Astrocyte (in vitro differentiated cells and primary cell): ENCODE results near the gene TSPAN17. TPM values are rescaled to one million over a fixed set of nuclear protein-coding genes. Genes with fewer than 3 reads are reported as not detected.
"Not testable (repeated sequence)": the region's sequence is repeated elsewhere in the genome, so short reads cannot be mapped to it uniquely, and the experiment has no call there.

Experiments used
- DNase-seq: peaks from one replicate; pipeline ENCODE4 v3.0.0-alpha.2; 2010; ENCODE audit warnings: low read depth
- FAIRE-seq: peaks from 2 replicates; lab custom pipeline; 2011; peaks lifted over from hg19 to GRCh38; lab: Jason Lieb, UNC
- H2AFZ ChIP-seq: 2 replicates; pipeline ENCODE4 v1.6.0; 2012; ENCODE audit warnings: low read depth, low read length, inconsistent platforms
- H3K27ac ChIP-seq: 2 replicates; pipeline ENCODE4 v1.5.1; 2011; ENCODE audit warnings: low read depth, low read length, inconsistent platforms
- H3K27me3 ChIP-seq: 2 replicates; pipeline ENCODE4 v1.6.0; 2011; ENCODE audit warnings: low read length, inconsistent platforms; ENCODE audit not compliant: insufficient read depth
- H3K36me3 ChIP-seq: 2 replicates; pipeline ENCODE4 v1.5.1; 2011; ENCODE audit warnings: low read length, inconsistent platforms; ENCODE audit not compliant: insufficient read depth
- H3K4me1 ChIP-seq: 2 replicates; pipeline ENCODE4 v1.5.1; 2011; ENCODE audit warnings: low read length, inconsistent platforms; ENCODE audit not compliant: insufficient read depth
- H3K4me2 ChIP-seq: 2 replicates; pipeline ENCODE4 v1.6.0; 2012; ENCODE audit warnings: low read length, inconsistent platforms
- H3K4me3 ChIP-seq: 2 replicates; pipeline ENCODE4 v1.5.1; 2011; ENCODE audit warnings: low read depth, mild to moderate bottlenecking, low read length, inconsistent platforms; ENCODE audit not compliant: insufficient read depth
- H3K79me2 ChIP-seq: 2 replicates; pipeline ENCODE4 v1.6.0; 2012; ENCODE audit warnings: mild to moderate bottlenecking, low read length, inconsistent platforms; ENCODE audit not compliant: insufficient read depth
- H3K9ac ChIP-seq: 2 replicates; pipeline ENCODE4 v1.6.0; 2012; ENCODE audit warnings: mild to moderate bottlenecking, low read length, inconsistent platforms
- H3K9me3 ChIP-seq: 2 replicates; pipeline ENCODE4 v1.5.1; 2012; ENCODE audit warnings: low read depth, mild to moderate bottlenecking, low read length, inconsistent platforms; ENCODE audit not compliant: insufficient read depth
- H4K20me1 ChIP-seq: 2 replicates; pipeline ENCODE4 v1.6.0; 2012; ENCODE audit warnings: low read length, inconsistent platforms; ENCODE audit not compliant: insufficient read depth
- H3K27ac Mint-ChIP-seq: one replicate; pipeline ENCODE4 v1.8.0; 2021; ENCODE audit warnings: mild to moderate bottlenecking, mixed read lengths; ENCODE audit not compliant: unreplicated experiment
- H3K27me3 Mint-ChIP-seq: one replicate; pipeline ENCODE4 v1.8.0; 2021; ENCODE audit warnings: low read depth, mixed read lengths; ENCODE audit not compliant: unreplicated experiment
- H3K36me3 Mint-ChIP-seq: one replicate; pipeline ENCODE4 v1.8.0; 2021; ENCODE audit warnings: low read depth, mixed read lengths; ENCODE audit not compliant: unreplicated experiment
- H3K4me1 Mint-ChIP-seq: one replicate; pipeline ENCODE4 v1.8.0; 2021; ENCODE audit warnings: low read depth, mixed read lengths; ENCODE audit not compliant: unreplicated experiment
- H3K4me3 Mint-ChIP-seq: one replicate; pipeline ENCODE4 v1.8.0; 2021; ENCODE audit warnings: mild to moderate bottlenecking, moderate library complexity, mixed read lengths; ENCODE audit not compliant: unreplicated experiment
- H3K9me3 Mint-ChIP-seq: one replicate; pipeline ENCODE4 v1.8.0; 2021; ENCODE audit warnings: mild to moderate bottlenecking, mixed read lengths; ENCODE audit not compliant: unreplicated experiment
- CTCF ChIP-seq: IDR thresholded peaks from 2 replicates; pipeline ENCODE4 v1.5.1; 2011; ENCODE audit warnings: low read depth, mild to moderate bottlenecking, inconsistent platforms, low read length, moderate library complexity; ENCODE audit not compliant: insufficient read depth
- EZH2 ChIP-seq: IDR thresholded peaks from 2 replicates; pipeline ENCODE4 v1.6.1; 2012; ENCODE audit warnings: mild to moderate bottlenecking, low read length, inconsistent platforms; ENCODE audit not compliant: insufficient read depth
- total RNA-seq: library from RNA; stranded (reverse); gene quantifications from 2 replicates; pipeline ENCODE4 v1.2.1, GENCODE V29; 2021

Gene TSPAN17
- total RNA-seq, 1 donor from 2014 or later = 56.5 TPM

- H3K27me3 ChIP-seq = peaks cover 68% of the 10 kb centered on the region
- no peaks in the 10 kb centered on the region for H3K4me1 Mint-ChIP-seq
- H3K27ac Mint-ChIP-seq = no peak overlapping the region
Observed at GRCh38 chr5:176695073-176695472, 47.8 kb downstream of the TSPAN17 start.

GRCh38 chr5:176697267-176697933, 50.1 kb downstream of the TSPAN17 start:
- Histone ChIP-seq H4K20me1 (no peaks in the 10 kb centered on the region), H3K27me3 (peaks cover 72% of the 10 kb centered on the region), H3K27ac (no peak overlapping the region), H2AFZ (no peak overlapping the region), H3K9me3 (no peaks in the 10 kb centered on the region), H3K36me3 (no peaks in the 10 kb centered on the region), H3K4me2 (no peak overlapping the region), H3K4me1 (no peaks in the 10 kb centered on the region), H3K9ac (no peak overlapping the region), H3K79me2 (no peaks in the 10 kb centered on the region), H3K4me3 (no peak overlapping the region)
- no peak overlapping the region for H3K27ac Mint-ChIP-seq
- H3K9me3 Mint-ChIP-seq = no peaks in the 10 kb centered on the region
- peaks cover 85% of the 10 kb centered on the region for H3K27me3 Mint-ChIP-seq
- H3K36me3 Mint-ChIP-seq = peaks cover 6% of the 10 kb centered on the region
- TF ChIP-seq EZH2 (no peak), CTCF (no peak)
- H3K4me3 Mint-ChIP-seq = no peak overlapping the region
- H3K4me1 Mint-ChIP-seq = no peaks in the 10 kb centered on the region
- DNase-seq = no peak
- no peak for FAIRE-seq

More at GRCh38 chr5:176695073-176695472, 47.8 kb downstream of the TSPAN17 start:
- H3K79me2 ChIP-seq = no peaks in the 10 kb centered on the region
- Mint-ChIP-seq H3K9me3 (no peaks in the 10 kb centered on the region), H3K4me3 (no peak overlapping the region), H3K36me3 (peaks cover 6% of the 10 kb centered on the region), H3K27me3 (peaks cover 87% of the 10 kb centered on the region)
- H3K9ac ChIP-seq = no peak overlapping the region
- no peaks in the 10 kb centered on the region for H3K9me3 ChIP-seq
- DNase-seq (no peak), FAIRE-seq (no peak)
- no peak overlapping the region for H2AFZ ChIP-seq
- H3K4me1 ChIP-seq = no peaks in the 10 kb centered on the region
- H3K4me3 ChIP-seq = no peak overlapping the region
- TF ChIP-seq CTCF (no peak), EZH2 (no peak)
- H3K4me2 ChIP-seq = no peak overlapping the region
- no peak overlapping the region for H3K27ac ChIP-seq
- no peaks in the 10 kb centered on the region for H4K20me1 ChIP-seq
- no peaks in the 10 kb centered on the region for H3K36me3 ChIP-seq

GRCh38 chr5:176697934-176698538, 50.8 kb downstream of the TSPAN17 start:
- H3K4me3 Mint-ChIP-seq = no peak overlapping the region
- Histone ChIP-seq H3K27ac (no peak overlapping the region), H3K9ac (no peak overlapping the region), H3K4me2 (no peak overlapping the region), H3K9me3 (no peaks in the 10 kb centered on the region), H3K79me2 (no peaks in the 10 kb centered on the region), H3K36me3 (no peaks in the 10 kb centered on the region), H4K20me1 (no peaks in the 10 kb centered on the region), H3K4me1 (no peaks in the 10 kb centered on the region), H2AFZ (no peak overlapping the region), H3K4me3 (no peak overlapping the region), H3K27me3 (peaks cover 67% of the 10 kb centered on the region)
- TF ChIP-seq CTCF (no peak), EZH2 (no peak)
- no peaks in the 10 kb centered on the region for H3K9me3 Mint-ChIP-seq
- peaks cover 81% of the 10 kb centered on the region for H3K27me3 Mint-ChIP-seq
- FAIRE-seq (no peak), DNase-seq (no peak)
- no peak overlapping the region for H3K27ac Mint-ChIP-seq
- H3K4me1 Mint-ChIP-seq = no peaks in the 10 kb centered on the region
- H3K36me3 Mint-ChIP-seq = peaks cover 6% of the 10 kb centered on the region

GRCh38 chr5:176699446-176699845, 52.2 kb downstream of the TSPAN17 start:
- not testable (repeated sequence) for H3K4me1 ChIP-seq, H3K9me3 Mint-ChIP-seq, DNase-seq, H3K36me3 ChIP-seq, H3K4me1 Mint-ChIP-seq, H2AFZ ChIP-seq, H3K9ac ChIP-seq, H3K4me3 ChIP-seq, H3K4me2 ChIP-seq, H3K36me3 Mint-ChIP-seq, H3K27ac Mint-ChIP-seq, FAIRE-seq, H3K9me3 ChIP-seq, H3K4me3 Mint-ChIP-seq, H3K79me2 ChIP-seq, H4K20me1 ChIP-seq, H3K27ac ChIP-seq
- peaks cover 60% of the 10 kb centered on the region for H3K27me3 ChIP-seq
- peaks cover 77% of the 10 kb centered on the region for H3K27me3 Mint-ChIP-seq
